GM12878 (cell line): ENCODE data around the gene RNMT. TPM values are rescaled to one million over a fixed set of nuclear protein-coding genes. Genes with fewer than 3 reads are reported as not detected.

Experiments used
- ASH2L ChIP-seq: fragments of 300-600, 200-600 bp; sonication (generic); IDR thresholded peaks from 2 replicates; pipeline ENCODE4 v1.6.1; 2017; ENCODE audit warnings: low read depth, mild to moderate bottlenecking, borderline replicate concordance
- ETV6 ChIP-seq, 2 experiments: fragments of 450-650 bp in 1 of 2; IDR thresholded peaks in 1 of 2; conservative IDR thresholded peaks in 1 of 2; 2 replicates each; pipeline ENCODE4 v1.6.1; 2014; ENCODE audit warnings: antibody characterized with exemption in 1 of 2, borderline replicate concordance in 1 of 2, low read depth in 1 of 2, mild to moderate bottlenecking in 1 of 2, moderate library complexity in 1 of 2
- EZH2 ChIP-seq: IDR thresholded peaks from 2 replicates; pipeline ENCODE4 v1.6.1; 2012; ENCODE audit warnings: low read depth, mild to moderate bottlenecking, control low read depth, inconsistent platforms, low read length, borderline replicate concordance; ENCODE audit not compliant: control insufficient read depth
- FOXM1 ChIP-seq: IDR thresholded peaks from 2 replicates; pipeline ENCODE4 v1.6.1; 2012; ENCODE audit warnings: low read depth, mild to moderate bottlenecking, inconsistent platforms, low read length, moderate library complexity
- HDGF ChIP-seq: fragments of 450-650 bp; IDR thresholded peaks from 2 replicates; pipeline ENCODE4 v1.6.1; 2016; ENCODE audit warnings: antibody characterized with exemption
- JUND ChIP-seq: IDR thresholded peaks from 2 replicates; pipeline ENCODE4 v1.6.1; 2012; ENCODE audit warnings: low read depth, mild to moderate bottlenecking, low read length, improper control_type of control experiment, moderate library complexity
- MEF2B ChIP-seq: fragments of 450-650 bp; IDR thresholded peaks from 2 replicates; pipeline ENCODE4 v1.6.1; 2018; ENCODE audit warnings: mild to moderate bottlenecking, moderate library complexity; ENCODE audit not compliant: partially characterized antibody, poor library complexity, severe bottlenecking
- NFXL1 ChIP-seq: fragments of 450-650 bp; IDR thresholded peaks from 2 replicates; pipeline ENCODE4 v1.6.1; 2017; ENCODE audit warnings: antibody characterized with exemption, mild to moderate bottlenecking, borderline replicate concordance
- NR2C2 ChIP-seq: IDR thresholded peaks from 2 replicates; pipeline ENCODE4 v1.6.1; 2011; ENCODE audit warnings: borderline replicate concordance, low read depth; ENCODE audit not compliant: control insufficient read depth, insufficient read length
- NRF1 ChIP-seq: conservative IDR thresholded peaks from 2 replicates; pipeline ENCODE4 v1.6.1; 2011; ENCODE audit warnings: mild to moderate bottlenecking, low read depth, low read length, improper control_type of control experiment
- PAX5 ChIP-seq: IDR thresholded peaks from 2 replicates; pipeline ENCODE4 v1.6.1; 2011; ENCODE audit warnings: low read depth, low read length, borderline replicate concordance
- POLR2AphosphoS2 ChIP-seq: IDR thresholded peaks from 2 replicates; pipeline ENCODE4 v1.6.1; 2011; ENCODE audit warnings: low read depth, mild to moderate bottlenecking, low read length, improper control_type of control experiment, moderate library complexity
- RAD51 ChIP-seq: fragments of 450-650 bp; IDR thresholded peaks from 2 replicates; pipeline ENCODE4 v1.6.1; 2016; ENCODE audit warnings: moderate library complexity, mild to moderate bottlenecking, inconsistent platforms
- RUNX3 ChIP-seq: IDR thresholded peaks from 2 replicates; pipeline ENCODE4 v1.6.1; 2012; ENCODE audit warnings: low read length, inconsistent platforms
- SP1 ChIP-seq: IDR thresholded peaks from one replicate; pipeline ENCODE4 v1.6.1; 2011; ENCODE audit warnings: low read depth, low read length
- SREBF2 ChIP-seq: IDR thresholded peaks from 2 replicates; pipeline ENCODE4 v1.6.1; 2012; ENCODE audit warnings: mild to moderate bottlenecking, low read length
- YBX1 ChIP-seq: fragments of 450-650 bp; IDR thresholded peaks from 2 replicates; pipeline ENCODE4 v1.6.1; 2016; ENCODE audit warnings: antibody characterized with exemption
- ZNF24 ChIP-seq: fragments of 450-650 bp; IDR thresholded peaks from 2 replicates; pipeline ENCODE4 v1.6.1; 2017; ENCODE audit warnings: antibody characterized with exemption, mild to moderate bottlenecking
- ZNF274 ChIP-seq: IDR thresholded peaks from one replicate; pipeline ENCODE4 v1.8.0; 2011; ENCODE audit not compliant: insufficient read length, insufficient read depth
- polyA plus RNA-seq, 11 experiments: library from polyadenylated mRNA; depleted of rRNA in 4 of 11; unstranded in 6 of 11; stranded (reverse) in 5 of 11; fragments of >200 nt; fragmentation: Nextera tagmentation in 4 of 11; fragmentation: Illumina TruSeq in 1 of 11; extraction: Ambion mirVana in 4 of 11; extraction: Trizol in 1 of 11; gene quantifications; 1 replicate in 1 of 11; 2 replicates in 10 of 11; pipeline versions ENCODE4 v1.2.1 to v1.2.3, GENCODE V29; 2011 to 2016; ENCODE audit warnings: inconsistent platforms in 2 of 11, missing spikeins in 2 of 11, low read depth in 1 of 11
- total RNA-seq, 4 experiments: library from RNA; depleted of rRNA in 3 of 4; stranded (reverse); fragments of >200 nt in 3 of 4; fragmentation: Illumina TruSeq in 1 of 4; extraction: Trizol in 1 of 4; gene quantifications; 2 replicates each; pipeline versions ENCODE4 v1.2.1 to v1.2.3, GENCODE V29; 2013 to 2021
- TF ChIP-seq, protein P1 (sequence below): IDR thresholded peaks from 2 replicates; pipeline ENCODE4 v1.6.1; 2012; ENCODE audit warnings: low read depth, low read length, improper control_type of control experiment
- TF ChIP-seq, protein P2 (sequence below): fragments of 450-650 bp; IDR thresholded peaks from 2 replicates; pipeline ENCODE4 v1.6.1; 2017; ENCODE audit warnings: low read depth, mild to moderate bottlenecking, moderate library complexity
- TF ChIP-seq, protein P3 (sequence below): fragments of 450-650 bp; IDR thresholded peaks from 2 replicates; pipeline ENCODE4 v1.6.1; 2018; ENCODE audit warnings: mild to moderate bottlenecking, low read depth, moderate library complexity; ENCODE audit not compliant: partially characterized antibody
- TF ChIP-seq, protein P4 (sequence below): fragments of 450-650 bp; IDR thresholded peaks from 2 replicates; pipeline ENCODE4 v1.6.1; 2017; ENCODE audit warnings: mild to moderate bottlenecking, low read depth, inconsistent platforms; ENCODE audit not compliant: poor library complexity, severe bottlenecking

Gene RNMT
- total and polyA plus RNA-seq, 10 of the 15 experiments (the other 5 are each of a cell fraction or from before 2014, with no cell fraction given), result 18.1 to 63.2 (median 38.8) TPM

DNA sequence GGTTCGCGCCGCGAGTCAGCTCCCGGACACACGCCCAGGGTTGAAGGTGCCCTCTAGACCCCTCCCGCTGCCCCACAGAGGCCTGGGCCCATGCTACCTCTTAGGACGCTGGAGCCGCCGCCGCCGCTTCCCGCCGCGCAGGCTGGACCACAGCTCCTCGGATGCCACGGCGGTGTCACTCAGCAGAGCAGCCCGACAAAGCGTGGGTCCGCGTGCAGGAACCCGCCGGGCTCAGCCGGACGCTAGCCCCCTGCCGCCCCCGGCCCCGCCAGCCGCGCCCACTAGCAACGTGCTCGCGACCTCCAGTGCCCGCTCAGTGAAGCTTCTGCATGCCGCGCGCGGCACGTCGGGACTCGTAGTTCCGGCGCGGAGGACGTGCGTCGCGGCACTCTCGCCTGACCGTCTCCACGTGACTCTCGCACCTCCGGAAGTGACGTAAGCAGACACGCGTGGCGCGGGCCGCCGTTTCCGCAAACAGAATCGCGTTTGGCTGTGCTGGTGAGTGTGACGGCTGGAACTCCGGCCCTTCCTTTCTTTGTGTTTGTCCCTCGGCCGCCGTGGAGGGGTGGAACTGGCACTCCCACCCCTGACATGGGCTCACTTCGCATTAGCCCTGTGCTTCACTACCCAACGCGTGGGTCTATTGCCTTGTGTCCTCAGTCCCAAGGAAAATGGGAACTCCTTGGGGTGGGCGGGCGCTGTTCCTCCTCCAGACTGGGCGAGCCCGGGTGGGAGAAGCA, at the start of gene RNMT, which contains the start of gene FAM210A (continued):
- TF ChIP-seq MEF2B (no peak), ASH2L (peak; percentile 92; the same call in 1 of the 2 replicates), SP1 (peak; percentile 26), JUND (peak; percentile 21; the same call in 1 of the 2 replicates), HDGF (no peak), NFXL1 (no peak), PAX5 (peak; percentile 79; the same call in 1 of the 2 replicates), POLR2AphosphoS2 (no peak), NR2C2 (no peak), SREBF2 (peak; percentile 63), ETV6 (conservative IDR thresholded peaks at IDR 0.05 in 1 of 2, IDR thresholded peaks at IDR 0.05 in 1 of 2; ENCODE audit: borderline replicate concordance in 1 of 2, low read depth in 1 of 2) (0 out of 4 replicates have a peak, but pooled peaks of 1 of the 2 experiments have one; percentile 20), ZNF24 (no peak), EZH2 (no peak), RUNX3 (no peak), RAD51 (peak; percentile 96), ZNF274 (no peak), FOXM1 (no peak), NRF1 (no peak), YBX1 (no peak)
- TF ChIP-seq, protein P1, sequence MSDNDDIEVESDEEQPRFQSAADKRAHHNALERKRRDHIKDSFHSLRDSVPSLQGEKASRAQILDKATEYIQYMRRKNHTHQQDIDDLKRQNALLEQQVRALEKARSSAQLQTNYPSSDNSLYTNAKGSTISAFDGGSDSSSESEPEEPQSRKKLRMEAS, result peak; percentile 100
- TF ChIP-seq, protein P2, sequence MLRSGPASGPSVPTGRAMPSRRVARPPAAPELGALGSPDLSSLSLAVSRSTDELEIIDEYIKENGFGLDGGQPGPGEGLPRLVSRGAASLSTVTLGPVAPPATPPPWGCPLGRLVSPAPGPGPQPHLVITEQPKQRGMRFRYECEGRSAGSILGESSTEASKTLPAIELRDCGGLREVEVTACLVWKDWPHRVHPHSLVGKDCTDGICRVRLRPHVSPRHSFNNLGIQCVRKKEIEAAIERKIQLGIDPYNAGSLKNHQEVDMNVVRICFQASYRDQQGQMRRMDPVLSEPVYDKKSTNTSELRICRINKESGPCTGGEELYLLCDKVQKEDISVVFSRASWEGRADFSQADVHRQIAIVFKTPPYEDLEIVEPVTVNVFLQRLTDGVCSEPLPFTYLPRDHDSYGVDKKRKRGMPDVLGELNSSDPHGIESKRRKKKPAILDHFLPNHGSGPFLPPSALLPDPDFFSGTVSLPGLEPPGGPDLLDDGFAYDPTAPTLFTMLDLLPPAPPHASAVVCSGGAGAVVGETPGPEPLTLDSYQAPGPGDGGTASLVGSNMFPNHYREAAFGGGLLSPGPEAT, result peak; percentile 28; the same call in 1 of the 2 replicates
- TF ChIP-seq, protein P3, sequence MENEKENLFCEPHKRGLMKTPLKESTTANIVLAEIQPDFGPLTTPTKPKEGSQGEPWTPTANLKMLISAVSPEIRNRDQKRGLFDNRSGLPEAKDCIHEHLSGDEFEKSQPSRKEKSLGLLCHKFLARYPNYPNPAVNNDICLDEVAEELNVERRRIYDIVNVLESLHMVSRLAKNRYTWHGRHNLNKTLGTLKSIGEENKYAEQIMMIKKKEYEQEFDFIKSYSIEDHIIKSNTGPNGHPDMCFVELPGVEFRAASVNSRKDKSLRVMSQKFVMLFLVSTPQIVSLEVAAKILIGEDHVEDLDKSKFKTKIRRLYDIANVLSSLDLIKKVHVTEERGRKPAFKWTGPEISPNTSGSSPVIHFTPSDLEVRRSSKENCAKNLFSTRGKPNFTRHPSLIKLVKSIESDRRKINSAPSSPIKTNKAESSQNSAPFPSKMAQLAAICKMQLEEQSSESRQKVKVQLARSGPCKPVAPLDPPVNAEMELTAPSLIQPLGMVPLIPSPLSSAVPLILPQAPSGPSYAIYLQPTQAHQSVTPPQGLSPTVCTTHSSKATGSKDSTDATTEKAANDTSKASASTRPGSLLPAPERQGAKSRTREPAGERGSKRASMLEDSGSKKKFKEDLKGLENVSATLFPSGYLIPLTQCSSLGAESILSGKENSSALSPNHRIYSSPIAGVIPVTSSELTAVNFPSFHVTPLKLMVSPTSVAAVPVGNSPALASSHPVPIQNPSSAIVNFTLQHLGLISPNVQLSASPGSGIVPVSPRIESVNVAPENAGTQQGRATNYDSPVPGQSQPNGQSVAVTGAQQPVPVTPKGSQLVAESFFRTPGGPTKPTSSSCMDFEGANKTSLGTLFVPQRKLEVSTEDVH, result peak; percentile 79
- TF ChIP-seq, protein P4, sequence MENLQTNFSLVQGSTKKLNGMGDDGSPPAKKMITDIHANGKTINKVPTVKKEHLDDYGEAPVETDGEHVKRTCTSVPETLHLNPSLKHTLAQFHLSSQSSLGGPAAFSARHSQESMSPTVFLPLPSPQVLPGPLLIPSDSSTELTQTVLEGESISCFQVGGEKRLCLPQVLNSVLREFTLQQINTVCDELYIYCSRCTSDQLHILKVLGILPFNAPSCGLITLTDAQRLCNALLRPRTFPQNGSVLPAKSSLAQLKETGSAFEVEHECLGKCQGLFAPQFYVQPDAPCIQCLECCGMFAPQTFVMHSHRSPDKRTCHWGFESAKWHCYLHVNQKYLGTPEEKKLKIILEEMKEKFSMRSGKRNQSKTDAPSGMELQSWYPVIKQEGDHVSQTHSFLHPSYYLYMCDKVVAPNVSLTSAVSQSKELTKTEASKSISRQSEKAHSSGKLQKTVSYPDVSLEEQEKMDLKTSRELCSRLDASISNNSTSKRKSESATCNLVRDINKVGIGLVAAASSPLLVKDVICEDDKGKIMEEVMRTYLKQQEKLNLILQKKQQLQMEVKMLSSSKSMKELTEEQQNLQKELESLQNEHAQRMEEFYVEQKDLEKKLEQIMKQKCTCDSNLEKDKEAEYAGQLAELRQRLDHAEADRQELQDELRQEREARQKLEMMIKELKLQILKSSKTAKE, result no peak
